Pancreas (tissue), 10 donors: Measurements from ENCODE around the gene TRIM68. TPM values are rescaled to one million over a fixed set of nuclear protein-coding genes. Genes with fewer than 3 reads are reported as not detected.
A peak's percentile ranks its signal among the peaks of the same experiment; 100 is the strongest.

Experiments used
- ATAC-seq, 4 donors: fragments of 200-7000 bp; cut with Tn5 transposase; one replicate each; pipeline versions ENCODE4 v1.8.0 to v1.9.1; 2020; ENCODE audit warnings: mild to moderate bottlenecking in 4 of 4, moderate library complexity in 4 of 4
- DNase-seq, 6 donors: peaks; one replicate each; pipeline ENCODE4 v3.0.0-alpha.2; 2020
- FAIRE-seq: peaks from 2 replicates; lab custom pipeline; 2012; peaks lifted over from hg19 to GRCh38; lab: Jason Lieb, UNC
- H3K27ac ChIP-seq, 4 donors: fragments of 200-600 bp; sonication (generic); 1 replicate in 3 of 4; 2 replicates in 1 of 4; pipeline versions ENCODE4 v1.5.0 to v1.8.0; 2020
- H3K27me3 ChIP-seq, 4 donors: fragments of 200-600 bp; one replicate each; pipeline ENCODE4 v1.8.0; 2021
- H3K36me3 ChIP-seq, 3 donors: fragments of 200-600 bp; sonication (generic) in 1 of 3; one replicate each; pipeline versions ENCODE4 v1.5.0 to v1.8.0; 2020 to 2021
- H3K4me1 ChIP-seq, 3 donors: fragments of 200-600 bp; one replicate each; pipeline ENCODE4 v1.8.0; 2021
- H3K4me3 ChIP-seq, 4 donors: fragments of 200-600 bp; sonication (generic) in 2 of 4; one replicate each; pipeline versions ENCODE4 v1.5.0 to v1.8.0; 2020 to 2021
- H3K9me3 ChIP-seq, 4 donors: fragments of 200-600 bp; one replicate each; pipeline ENCODE4 v1.8.0; 2021
- WGBS, 2 donors: extraction: QIAGEN DNeasy Blood & Tissue Kit; methylation state at CpG; one replicate each; pipeline ENCODE4 v1.1.7; 2013; 5-methylcytosine and 5-hydroxymethylcytosine counted together
- intact Hi-C, 3 donors: fragments of 100-400 bp; cut with DNase I; formaldehyde crosslinking; loops; one replicate each; pipeline versions ENCODE4 v1.11.1 to v1.14.2; 2022
- polyA plus RNA-seq, 2 donors: library from polyadenylated mRNA; stranded (reverse); fragments of 200-250 nt; gene quantifications; one replicate each; pipeline ENCODE4 v1.2.3, GENCODE V29; 2013
- total RNA-seq, 6 donors: library from RNA; stranded (reverse); fragmentation: NEBNext Ultra II Directional in 4 of 6; extraction: Animal tissue kit (Norgen Biotek cat#: 25700) in 4 of 6; gene quantifications; one replicate each; pipeline versions ENCODE4 v1.2.1 to v1.2.4, GENCODE V29; 2021 to 2023
- TF ChIP-seq, protein P1 (sequence below), 4 donors: fragments of 200-600 bp; sonication (generic) in 3 of 4; IDR thresholded peaks; one replicate each; pipeline versions ENCODE4 v1.5.0 to v1.8.0; 2021; ENCODE audit warnings: antibody characterized with exemption in 4 of 4
- donor health status: healthy with polysubstance abuse.
- donor health status: DM: no; HTN: no; CAD: no; lungs with moderate emphysema.
- donor health status: DM: no; HTN: no; CAD: no.
- donor health status: control.
- donor health status: control.
- donor health status: Bipolar disorder and iron deficiency.
- donor health status: DM: yes; HTN: yes; CAD: no.
- donor health status: DM: no; HTN: no; CAD: no.
- donor health status: DM: no; HTN: no; CAD: no.
- donor health status: DM: yes; HTN: yes; CAD: no.

TRIM68 gene
- total and polyA plus RNA-seq, 8 donors = 3.7 to 10.6 (median 6.1) TPM

- no peaks in the 10 kb centered on the region for H3K4me1 ChIP-seq
- H3K4me3 ChIP-seq = no peak overlapping the region
- H3K27ac ChIP-seq = no peak overlapping the region
- TF ChIP-seq, protein P1, sequence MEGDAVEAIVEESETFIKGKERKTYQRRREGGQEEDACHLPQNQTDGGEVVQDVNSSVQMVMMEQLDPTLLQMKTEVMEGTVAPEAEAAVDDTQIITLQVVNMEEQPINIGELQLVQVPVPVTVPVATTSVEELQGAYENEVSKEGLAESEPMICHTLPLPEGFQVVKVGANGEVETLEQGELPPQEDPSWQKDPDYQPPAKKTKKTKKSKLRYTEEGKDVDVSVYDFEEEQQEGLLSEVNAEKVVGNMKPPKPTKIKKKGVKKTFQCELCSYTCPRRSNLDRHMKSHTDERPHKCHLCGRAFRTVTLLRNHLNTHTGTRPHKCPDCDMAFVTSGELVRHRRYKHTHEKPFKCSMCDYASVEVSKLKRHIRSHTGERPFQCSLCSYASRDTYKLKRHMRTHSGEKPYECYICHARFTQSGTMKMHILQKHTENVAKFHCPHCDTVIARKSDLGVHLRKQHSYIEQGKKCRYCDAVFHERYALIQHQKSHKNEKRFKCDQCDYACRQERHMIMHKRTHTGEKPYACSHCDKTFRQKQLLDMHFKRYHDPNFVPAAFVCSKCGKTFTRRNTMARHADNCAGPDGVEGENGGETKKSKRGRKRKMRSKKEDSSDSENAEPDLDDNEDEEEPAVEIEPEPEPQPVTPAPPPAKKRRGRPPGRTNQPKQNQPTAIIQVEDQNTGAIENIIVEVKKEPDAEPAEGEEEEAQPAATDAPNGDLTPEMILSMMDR (IDR thresholded peaks at IDR 0.05) = peak in 3 of 4 donors; percentile 16 to 27 (median 26)
- intact Hi-C loops = no loop called here
- no peaks in the 10 kb centered on the region for H3K36me3 ChIP-seq
- 38 to 39% methylated on average over 15 of the region's 15 CpGs for WGBS, 2 donors
- H3K27me3 ChIP-seq = no peaks in the 10 kb centered on the region
- peak in 1 of 6 donors; percentile 21 for DNase-seq
- ATAC-seq = peak in 2 of 4 donors; percentile 32 to 37
- FAIRE-seq = no peak
- H3K9me3 ChIP-seq = no peaks in the 10 kb centered on the region
These were observed 18.4 kb upstream of the TRIM68 start for GRCh38 chr11:4626207-4627099.

DNA sequence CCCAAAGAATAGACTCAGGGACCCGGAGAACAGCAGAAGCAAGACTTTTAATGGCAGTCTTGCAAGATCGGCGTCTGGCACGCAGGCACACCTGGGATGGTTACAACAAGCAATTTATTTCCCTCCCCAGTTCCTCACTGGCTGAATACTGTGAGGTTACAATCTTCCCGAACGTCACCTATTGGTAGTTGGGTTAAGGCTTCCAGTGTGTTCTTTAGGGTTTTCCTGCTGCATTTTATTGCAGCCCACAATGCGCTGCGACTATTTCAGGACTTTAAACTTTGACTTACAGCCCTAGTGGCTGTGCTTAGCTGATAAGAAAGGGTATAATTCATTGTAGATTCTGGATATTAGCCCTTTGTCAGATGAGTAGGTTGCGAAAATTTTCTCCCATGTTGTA, 11.5 kb upstream of the TRIM68 start:
- intact Hi-C loops = no loop called here
- H3K9me3 ChIP-seq = no peaks in the 10 kb centered on the region
- 63 to 72% methylated on average over 9 of the region's 9 CpGs for WGBS, 2 donors
- no peaks in the 10 kb centered on the region for H3K4me1 ChIP-seq
- H3K27ac ChIP-seq = no peak overlapping the region
- no peaks in the 10 kb centered on the region for H3K36me3 ChIP-seq
- FAIRE-seq = no peak
- no peak for DNase-seq
- no peak for ATAC-seq
- TF ChIP-seq, protein P1 (IDR thresholded peaks at IDR 0.05) = no peak
- no peak overlapping the region for H3K4me3 ChIP-seq
- no peaks in the 10 kb centered on the region for H3K27me3 ChIP-seq

DNA sequence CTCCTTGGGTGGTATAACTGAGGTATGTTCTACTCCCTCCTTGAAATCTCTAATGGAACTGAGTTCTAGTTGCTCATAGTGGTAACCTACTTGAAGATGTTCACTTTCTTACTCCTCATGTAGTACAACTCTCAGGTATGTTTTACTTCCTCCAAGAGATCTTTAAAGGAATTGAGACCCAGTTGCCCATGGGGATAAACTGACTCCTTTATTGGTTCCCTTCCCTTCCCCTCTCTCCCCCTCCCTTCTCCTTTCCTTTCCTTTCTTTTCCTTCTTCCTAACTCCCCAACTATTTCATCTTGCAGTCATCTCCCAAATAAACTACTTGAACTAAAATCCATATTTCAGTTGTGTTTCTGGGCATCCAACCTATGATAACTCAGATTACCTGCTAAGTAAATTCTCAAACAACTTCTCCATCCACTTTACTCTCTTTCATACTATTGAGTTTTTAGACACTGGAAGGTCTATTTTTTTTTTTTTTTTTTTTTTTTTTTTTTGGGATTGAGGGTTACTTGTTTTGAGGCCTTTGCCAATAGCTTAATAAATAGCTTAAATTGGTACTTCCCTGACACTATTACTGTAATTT, 7.9 kb upstream of the TRIM68 start:
- ATAC-seq (no peak), DNase-seq (no peak), FAIRE-seq (no peak)
- Histone ChIP-seq H3K4me3 (no peak overlapping the region), H3K27ac (no peak overlapping the region), H3K9me3 (no peaks in the 10 kb centered on the region), H3K27me3 (no peaks in the 10 kb centered on the region), H3K36me3 (peaks cover 0 to 2% (median 0%) of the 10 kb centered on the region in 3 donors), H3K4me1 (no peaks in the 10 kb centered on the region)
- TF ChIP-seq, protein P1 (IDR thresholded peaks at IDR 0.05) = no peak
- intact Hi-C loops = no loop called here

DNA sequence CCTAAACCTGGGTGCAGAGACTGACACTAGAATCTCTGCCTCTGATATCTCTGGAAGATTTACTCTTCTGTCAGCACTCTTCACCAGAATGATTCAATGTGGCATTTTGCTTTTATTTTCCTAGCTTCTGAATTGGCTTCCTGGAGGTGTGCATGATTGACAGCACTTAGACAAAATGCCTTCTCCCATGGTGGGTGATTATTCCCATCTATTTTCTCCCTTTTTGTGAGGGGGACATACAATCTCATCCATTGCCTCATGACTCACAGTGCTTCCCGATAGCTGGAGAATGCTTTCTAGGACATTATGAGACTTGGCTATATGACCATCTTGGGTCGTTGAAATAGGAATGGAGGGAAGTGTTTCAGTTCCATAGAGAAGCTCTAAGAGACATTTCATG, 4.0 kb upstream of the TRIM68 start:
- FAIRE-seq (no peak), DNase-seq (no peak), ATAC-seq (no peak)
- H3K9me3 ChIP-seq = no peaks in the 10 kb centered on the region
- peaks cover 0 to 2% (median 0%) of the 10 kb centered on the region in 3 donors for H3K36me3 ChIP-seq
- no peak overlapping the region for H3K27ac ChIP-seq
- no peaks in the 10 kb centered on the region for H3K27me3 ChIP-seq
- intact Hi-C loops = no loop called here
- WGBS, 2 donors = 64 to 72% methylated on average over 2 of the region's 2 CpGs
- TF ChIP-seq, protein P1 (IDR thresholded peaks at IDR 0.05) = no peak
- H3K4me1 ChIP-seq = peaks cover 0 to 7% (median 5%) of the 10 kb centered on the region in 3 donors
- H3K4me3 ChIP-seq = no peak overlapping the region
